HepG2 (cell line): Measurements from ENCODE around the gene SCAND1. TPM values are rescaled to one million over a fixed set of nuclear protein-coding genes. Genes with fewer than 3 reads are reported as not detected.

Source experiments
- AKAP8 ChIP-seq: sonication (generic); formaldehyde crosslinking; IDR thresholded peaks from 2 replicates; pipeline ENCODE4 v1.5.1; 2020; ENCODE audit warnings: mild to moderate bottlenecking, missing genetic modification reagents
- ARNTL ChIP-seq: sonication (generic); formaldehyde crosslinking; IDR thresholded peaks from 2 replicates; pipeline ENCODE4 v1.4.0; 2020; ENCODE audit warnings: mild to moderate bottlenecking, missing genetic modification reagents
- ELF4 ChIP-seq: sonication (generic); formaldehyde crosslinking; IDR thresholded peaks from 2 replicates; pipeline ENCODE4 v1.5.0; 2020; ENCODE audit warnings: missing genetic modification reagents, mild to moderate bottlenecking, moderate library complexity, borderline replicate concordance
- GFI1 ChIP-seq: sonication (generic); formaldehyde crosslinking; IDR thresholded peaks from 2 replicates; pipeline ENCODE4 v1.5.0; 2020; ENCODE audit warnings: missing genetic modification reagents, mild to moderate bottlenecking, borderline replicate concordance
- MTF2 ChIP-seq: sonication (generic); formaldehyde crosslinking; IDR thresholded peaks from 2 replicates; pipeline ENCODE4 v1.5.0; 2020; ENCODE audit warnings: missing genetic modification reagents, borderline replicate concordance
- ZFAT ChIP-seq: sonication (generic); formaldehyde crosslinking; conservative IDR thresholded peaks from 2 replicates; pipeline ENCODE4 v1.8.1; 2023; ENCODE audit warnings: missing genetic modification reagents, inconsistent platforms
- ZNF292 ChIP-seq: sonication (generic); formaldehyde crosslinking; IDR thresholded peaks from 2 replicates; pipeline ENCODE4 v1.8.1; 2022; ENCODE audit warnings: mild to moderate bottlenecking, low read depth, missing genetic modification reagents, borderline replicate concordance
- ZNF30 ChIP-seq: sonication (generic); formaldehyde crosslinking; IDR thresholded peaks from 2 replicates; pipeline ENCODE4 v1.5.0; 2020; ENCODE audit warnings: mild to moderate bottlenecking, missing genetic modification reagents
- ZNF317 ChIP-seq: sonication (generic); formaldehyde crosslinking; IDR thresholded peaks from 2 replicates; pipeline ENCODE4 v1.5.0; 2020; ENCODE audit warnings: mild to moderate bottlenecking, missing genetic modification reagents
- ZNF383 ChIP-seq: sonication (generic); formaldehyde crosslinking; IDR thresholded peaks from 2 replicates; pipeline ENCODE4 v1.4.0; 2020; ENCODE audit warnings: missing genetic modification reagents, mild to moderate bottlenecking, borderline replicate concordance
- ZNF550 ChIP-seq: sonication (generic); formaldehyde crosslinking; IDR thresholded peaks from 2 replicates; pipeline ENCODE4 v1.4.0; 2020; ENCODE audit warnings: mild to moderate bottlenecking, missing genetic modification reagents, borderline replicate concordance
- polyA plus RNA-seq, 8 experiments: library from polyadenylated mRNA; depleted of rRNA in 3 of 8; stranded (reverse) in 7 of 8; unstranded in 1 of 8; fragments of >200 nt; fragmentation: Illumina TruSeq in 4 of 8; extraction: Trizol in 4 of 8; gene quantifications; 2 replicates each; pipeline versions ENCODE4 v1.2.1 to v1.2.3, GENCODE V29; 2011 to 2016; ENCODE audit warnings: low read depth in 4 of 8, missing spikeins in 1 of 8, mixed read lengths in 1 of 8; ENCODE audit not compliant: insufficient read depth in 1 of 8
- total RNA-seq, 5 experiments: library from RNA; depleted of rRNA; stranded (reverse); fragments of >200 nt; fragmentation: Illumina TruSeq; extraction: Trizol; gene quantifications; 2 replicates each; pipeline ENCODE4 v1.2.3, GENCODE V29; 2016; ENCODE audit warnings: low read depth in 1 of 5
- TF ChIP-seq, protein P1 (sequence below): sonication (generic); formaldehyde crosslinking; IDR thresholded peaks from 2 replicates; pipeline ENCODE4 v1.9.0; 2021; ENCODE audit warnings: missing genetic modification reagents, mild to moderate bottlenecking, borderline replicate concordance
- TF ChIP-seq, protein P2 (sequence below): IDR thresholded peaks from 2 replicates; pipeline ENCODE4 v1.6.1; 2016
- TF ChIP-seq, protein P3 (sequence below): sonication (generic); formaldehyde crosslinking; IDR thresholded peaks from 2 replicates; pipeline ENCODE4 v1.5.0; 2020; ENCODE audit warnings: missing genetic modification reagents, mild to moderate bottlenecking, borderline replicate concordance
- TF ChIP-seq, protein P4 (sequence below): sonication (generic); formaldehyde crosslinking; IDR thresholded peaks from 2 replicates; pipeline ENCODE4 v1.4.0; 2020; ENCODE audit warnings: missing genetic modification reagents, borderline replicate concordance
- TF ChIP-seq, protein P5 (sequence below): IDR thresholded peaks from 2 replicates; pipeline ENCODE4 v1.6.1; 2016; ENCODE audit warnings: low read depth, borderline replicate concordance
- TF ChIP-seq, protein P6 (sequence below): sonication (generic); formaldehyde crosslinking; IDR thresholded peaks from 2 replicates; pipeline ENCODE4 v1.4.0; 2020; ENCODE audit warnings: missing genetic modification reagents

The SCAND1 gene
- total and polyA plus RNA-seq, 2 of the 13 experiments (the other 11 are each of a cell fraction or from before 2014, with no cell fraction given), result 19.3 to 109 TPM

DNA sequence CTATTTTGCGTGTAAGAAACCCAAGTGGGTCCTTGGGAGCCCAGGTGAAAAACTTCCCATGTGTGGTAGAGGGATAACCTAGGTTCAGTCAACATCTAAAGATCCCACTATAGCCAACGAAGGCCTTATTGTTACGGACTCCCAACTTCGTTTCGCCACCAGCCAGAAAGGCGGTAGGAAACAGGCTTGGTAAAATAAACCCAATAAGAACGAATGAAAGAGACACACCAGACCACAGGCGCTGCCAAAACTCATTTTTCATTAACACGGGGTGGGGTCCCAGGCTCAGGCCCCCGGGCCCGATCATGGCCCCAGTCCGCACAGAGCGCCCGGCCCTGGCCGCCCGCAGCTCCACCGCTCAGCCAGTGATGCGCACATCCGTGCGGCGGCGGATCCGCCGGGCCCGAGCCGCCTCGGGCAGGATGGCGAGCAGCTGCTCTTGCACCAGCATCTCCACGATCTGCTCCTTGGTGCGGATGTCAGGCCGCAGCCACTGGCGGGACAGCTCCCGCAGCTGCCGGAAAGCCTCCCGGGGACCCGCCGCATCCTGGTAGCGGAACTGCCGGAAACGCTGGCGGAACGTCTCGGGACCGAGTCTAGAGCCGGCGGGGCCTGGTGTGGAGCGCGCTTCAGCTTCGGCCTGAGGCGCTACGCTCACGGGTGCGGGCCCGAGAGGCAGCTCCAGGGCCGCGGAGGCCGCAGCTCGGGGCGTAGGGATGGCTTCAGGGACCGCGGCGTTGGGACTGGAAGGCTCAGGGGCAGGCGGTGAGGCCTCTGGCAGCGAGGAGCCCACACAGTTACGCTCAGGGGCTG lies 709 bp downstream of the SCAND1 start (continued):
- TF ChIP-seq, protein P1, sequence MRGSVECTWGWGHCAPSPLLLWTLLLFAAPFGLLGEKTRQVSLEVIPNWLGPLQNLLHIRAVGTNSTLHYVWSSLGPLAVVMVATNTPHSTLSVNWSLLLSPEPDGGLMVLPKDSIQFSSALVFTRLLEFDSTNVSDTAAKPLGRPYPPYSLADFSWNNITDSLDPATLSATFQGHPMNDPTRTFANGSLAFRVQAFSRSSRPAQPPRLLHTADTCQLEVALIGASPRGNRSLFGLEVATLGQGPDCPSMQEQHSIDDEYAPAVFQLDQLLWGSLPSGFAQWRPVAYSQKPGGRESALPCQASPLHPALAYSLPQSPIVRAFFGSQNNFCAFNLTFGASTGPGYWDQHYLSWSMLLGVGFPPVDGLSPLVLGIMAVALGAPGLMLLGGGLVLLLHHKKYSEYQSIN (CRISPR knock-in tag), result 0 out of 2 replicates have a peak, but pooled peaks have one; percentile 19
- TF ChIP-seq ZNF383 (CRISPR knock-in tag) (0 out of 2 replicates have a peak, but pooled peaks have one; percentile 48), ZNF292 (no peak), MTF2 (CRISPR knock-in tag) (peak; percentile 83), ARNTL (CRISPR knock-in tag) (peak; percentile 58; the same call in 1 of the 2 replicates), ZNF550 (CRISPR knock-in tag) (peak; percentile 63; the same call in 1 of the 2 replicates), ZNF317 (CRISPR knock-in tag) (no peak), ZFAT (CRISPR knock-in tag) (peak; percentile 60; the same call in 1 of the 2 replicates), GFI1 (CRISPR knock-in tag) (no peak), ELF4 (CRISPR knock-in tag) (no peak), ZNF30 (peak; percentile 98; the same call in 1 of the 2 replicates), AKAP8 (CRISPR knock-in tag) (0 out of 2 replicates have a peak, but pooled peaks have one; percentile 87)
- TF ChIP-seq, protein P2, sequence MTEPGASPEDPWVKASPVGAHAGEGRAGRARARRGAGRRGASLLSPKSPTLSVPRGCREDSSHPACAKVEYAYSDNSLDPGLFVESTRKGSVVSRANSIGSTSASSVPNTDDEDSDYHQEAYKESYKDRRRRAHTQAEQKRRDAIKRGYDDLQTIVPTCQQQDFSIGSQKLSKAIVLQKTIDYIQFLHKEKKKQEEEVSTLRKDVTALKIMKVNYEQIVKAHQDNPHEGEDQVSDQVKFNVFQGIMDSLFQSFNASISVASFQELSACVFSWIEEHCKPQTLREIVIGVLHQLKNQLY (CRISPR knock-in tag), result no peak
- TF ChIP-seq, protein P3, sequence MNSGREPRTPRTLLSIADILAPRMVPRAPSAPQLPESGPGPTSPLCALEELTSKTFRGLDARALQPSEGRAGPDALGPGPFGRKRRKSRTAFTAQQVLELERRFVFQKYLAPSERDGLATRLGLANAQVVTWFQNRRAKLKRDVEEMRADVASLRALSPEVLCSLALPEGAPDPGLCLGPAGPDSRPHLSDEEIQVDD, result peak; percentile 61; the same call in 1 of the 2 replicates
- TF ChIP-seq, protein P4, sequence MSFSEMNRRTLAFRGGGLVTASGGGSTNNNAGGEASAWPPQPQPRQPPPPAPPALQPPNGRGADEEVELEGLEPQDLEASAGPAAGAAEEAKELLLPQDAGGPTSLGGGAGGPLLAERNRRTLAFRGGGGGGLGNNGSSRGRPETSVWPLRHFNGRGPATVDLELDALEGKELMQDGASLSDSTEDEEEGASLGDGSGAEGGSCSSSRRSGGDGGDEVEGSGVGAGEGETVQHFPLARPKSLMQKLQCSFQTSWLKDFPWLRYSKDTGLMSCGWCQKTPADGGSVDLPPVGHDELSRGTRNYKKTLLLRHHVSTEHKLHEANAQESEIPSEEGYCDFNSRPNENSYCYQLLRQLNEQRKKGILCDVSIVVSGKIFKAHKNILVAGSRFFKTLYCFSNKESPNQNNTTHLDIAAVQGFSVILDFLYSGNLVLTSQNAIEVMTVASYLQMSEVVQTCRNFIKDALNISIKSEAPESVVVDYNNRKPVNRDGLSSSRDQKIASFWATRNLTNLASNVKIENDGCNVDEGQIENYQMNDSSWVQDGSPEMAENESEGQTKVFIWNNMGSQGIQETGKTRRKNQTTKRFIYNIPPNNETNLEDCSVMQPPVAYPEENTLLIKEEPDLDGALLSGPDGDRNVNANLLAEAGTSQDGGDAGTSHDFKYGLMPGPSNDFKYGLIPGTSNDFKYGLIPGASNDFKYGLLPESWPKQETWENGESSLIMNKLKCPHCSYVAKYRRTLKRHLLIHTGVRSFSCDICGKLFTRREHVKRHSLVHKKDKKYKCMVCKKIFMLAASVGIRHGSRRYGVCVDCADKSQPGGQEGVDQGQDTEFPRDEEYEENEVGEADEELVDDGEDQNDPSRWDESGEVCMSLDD (CRISPR knock-in tag), result peak; percentile 62; the same call in 1 of the 2 replicates
- TF ChIP-seq, protein P5, sequence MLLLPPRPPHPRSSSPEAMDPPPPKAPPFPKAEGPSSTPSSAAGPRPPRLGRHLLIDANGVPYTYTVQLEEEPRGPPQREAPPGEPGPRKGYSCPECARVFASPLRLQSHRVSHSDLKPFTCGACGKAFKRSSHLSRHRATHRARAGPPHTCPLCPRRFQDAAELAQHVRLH (CRISPR knock-in tag), result no peak
- TF ChIP-seq, protein P6, sequence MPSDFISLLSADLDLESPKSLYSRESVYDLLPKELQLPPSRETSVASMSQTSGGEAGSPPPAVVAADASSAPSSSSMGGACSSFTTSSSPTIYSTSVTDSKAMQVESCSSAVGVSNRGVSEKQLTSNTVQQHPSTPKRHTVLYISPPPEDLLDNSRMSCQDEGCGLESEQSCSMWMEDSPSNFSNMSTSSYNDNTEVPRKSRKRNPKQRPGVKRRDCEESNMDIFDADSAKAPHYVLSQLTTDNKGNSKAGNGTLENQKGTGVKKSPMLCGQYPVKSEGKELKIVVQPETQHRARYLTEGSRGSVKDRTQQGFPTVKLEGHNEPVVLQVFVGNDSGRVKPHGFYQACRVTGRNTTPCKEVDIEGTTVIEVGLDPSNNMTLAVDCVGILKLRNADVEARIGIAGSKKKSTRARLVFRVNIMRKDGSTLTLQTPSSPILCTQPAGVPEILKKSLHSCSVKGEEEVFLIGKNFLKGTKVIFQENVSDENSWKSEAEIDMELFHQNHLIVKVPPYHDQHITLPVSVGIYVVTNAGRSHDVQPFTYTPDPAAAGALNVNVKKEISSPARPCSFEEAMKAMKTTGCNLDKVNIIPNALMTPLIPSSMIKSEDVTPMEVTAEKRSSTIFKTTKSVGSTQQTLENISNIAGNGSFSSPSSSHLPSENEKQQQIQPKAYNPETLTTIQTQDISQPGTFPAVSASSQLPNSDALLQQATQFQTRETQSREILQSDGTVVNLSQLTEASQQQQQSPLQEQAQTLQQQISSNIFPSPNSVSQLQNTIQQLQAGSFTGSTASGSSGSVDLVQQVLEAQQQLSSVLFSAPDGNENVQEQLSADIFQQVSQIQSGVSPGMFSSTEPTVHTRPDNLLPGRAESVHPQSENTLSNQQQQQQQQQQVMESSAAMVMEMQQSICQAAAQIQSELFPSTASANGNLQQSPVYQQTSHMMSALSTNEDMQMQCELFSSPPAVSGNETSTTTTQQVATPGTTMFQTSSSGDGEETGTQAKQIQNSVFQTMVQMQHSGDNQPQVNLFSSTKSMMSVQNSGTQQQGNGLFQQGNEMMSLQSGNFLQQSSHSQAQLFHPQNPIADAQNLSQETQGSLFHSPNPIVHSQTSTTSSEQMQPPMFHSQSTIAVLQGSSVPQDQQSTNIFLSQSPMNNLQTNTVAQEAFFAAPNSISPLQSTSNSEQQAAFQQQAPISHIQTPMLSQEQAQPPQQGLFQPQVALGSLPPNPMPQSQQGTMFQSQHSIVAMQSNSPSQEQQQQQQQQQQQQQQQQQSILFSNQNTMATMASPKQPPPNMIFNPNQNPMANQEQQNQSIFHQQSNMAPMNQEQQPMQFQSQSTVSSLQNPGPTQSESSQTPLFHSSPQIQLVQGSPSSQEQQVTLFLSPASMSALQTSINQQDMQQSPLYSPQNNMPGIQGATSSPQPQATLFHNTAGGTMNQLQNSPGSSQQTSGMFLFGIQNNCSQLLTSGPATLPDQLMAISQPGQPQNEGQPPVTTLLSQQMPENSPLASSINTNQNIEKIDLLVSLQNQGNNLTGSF, result peak; percentile 52; the same call in 1 of the 2 replicates
